Endothelial cell of umbilical vein (primary cell): ENCODE measurements around the gene BTBD18.

Source experiments
- EZH2 ChIP-seq: IDR thresholded peaks from 2 replicates; pipeline ENCODE4 v1.6.1; 2012; ENCODE audit warnings: borderline replicate concordance, low read depth, mild to moderate bottlenecking, moderate library complexity, low read length, inconsistent platforms; ENCODE audit not compliant: severe bottlenecking
- POLR2AphosphoS5 ChIP-seq: IDR thresholded peaks from 2 replicates; pipeline ENCODE4 v1.6.1; 2012; ENCODE audit warnings: low read depth, mild to moderate bottlenecking, control low read depth, low read length, moderate library complexity; ENCODE audit not compliant: insufficient read depth
- TF ChIP-seq, protein P1 (sequence below), 2 donors: IDR thresholded peaks; 1 replicate in 1 of 2; 2 replicates in 1 of 2; pipeline ENCODE4 v1.5.1; 2011; ENCODE audit warnings: low read length in 2 of 2, mild to moderate bottlenecking in 2 of 2, moderate library complexity in 2 of 2, control low read depth in 1 of 2, inconsistent platforms in 1 of 2, low read depth in 1 of 2; ENCODE audit not compliant: insufficient read depth in 1 of 2; ENCODE audit errors: extremely low read depth in 1 of 2
- TF ChIP-seq, protein P2 (sequence below): IDR thresholded peaks from 2 replicates; pipeline ENCODE4 v1.6.1; 2011; ENCODE audit not compliant: insufficient read depth, insufficient read length

DNA sequence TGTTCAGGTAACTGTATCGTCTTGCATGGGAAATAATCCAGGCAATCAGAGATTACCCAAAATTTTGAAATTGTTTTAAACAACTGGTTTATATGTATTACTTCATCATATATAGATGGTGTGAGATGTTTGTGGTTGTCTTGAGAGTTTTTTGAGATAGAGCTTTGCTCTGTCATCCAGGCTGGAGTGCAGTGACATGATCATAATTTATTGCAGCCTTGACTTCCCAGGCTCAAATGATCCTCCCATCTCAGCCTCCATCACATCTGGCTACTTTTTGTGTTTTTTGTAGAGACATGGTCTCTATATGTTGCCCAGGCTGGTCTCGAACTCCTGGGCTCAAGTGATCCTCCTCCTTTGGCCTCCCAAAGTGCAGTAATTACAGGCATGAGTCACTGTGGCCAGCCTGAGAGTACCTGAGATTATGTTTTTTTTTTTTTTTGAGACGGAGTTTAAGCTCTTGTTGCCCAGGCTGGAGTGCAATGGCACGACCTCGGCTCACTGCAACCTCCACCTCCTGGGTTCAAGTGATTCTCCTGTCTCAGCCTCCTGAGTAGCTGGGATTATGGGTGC is 21.5 kb upstream of the BTBD18 start:
- TF ChIP-seq, protein P1, sequence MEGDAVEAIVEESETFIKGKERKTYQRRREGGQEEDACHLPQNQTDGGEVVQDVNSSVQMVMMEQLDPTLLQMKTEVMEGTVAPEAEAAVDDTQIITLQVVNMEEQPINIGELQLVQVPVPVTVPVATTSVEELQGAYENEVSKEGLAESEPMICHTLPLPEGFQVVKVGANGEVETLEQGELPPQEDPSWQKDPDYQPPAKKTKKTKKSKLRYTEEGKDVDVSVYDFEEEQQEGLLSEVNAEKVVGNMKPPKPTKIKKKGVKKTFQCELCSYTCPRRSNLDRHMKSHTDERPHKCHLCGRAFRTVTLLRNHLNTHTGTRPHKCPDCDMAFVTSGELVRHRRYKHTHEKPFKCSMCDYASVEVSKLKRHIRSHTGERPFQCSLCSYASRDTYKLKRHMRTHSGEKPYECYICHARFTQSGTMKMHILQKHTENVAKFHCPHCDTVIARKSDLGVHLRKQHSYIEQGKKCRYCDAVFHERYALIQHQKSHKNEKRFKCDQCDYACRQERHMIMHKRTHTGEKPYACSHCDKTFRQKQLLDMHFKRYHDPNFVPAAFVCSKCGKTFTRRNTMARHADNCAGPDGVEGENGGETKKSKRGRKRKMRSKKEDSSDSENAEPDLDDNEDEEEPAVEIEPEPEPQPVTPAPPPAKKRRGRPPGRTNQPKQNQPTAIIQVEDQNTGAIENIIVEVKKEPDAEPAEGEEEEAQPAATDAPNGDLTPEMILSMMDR (IDR thresholded peaks at IDR 0.05; ENCODE audit: extremely low read depth in 1 of 2, insufficient read depth in 1 of 2, low read depth in 1 of 2, low read length in 2 of 2) = no peak
- no peak for TF ChIP-seq POLR2AphosphoS5
- TF ChIP-seq, protein P2, sequence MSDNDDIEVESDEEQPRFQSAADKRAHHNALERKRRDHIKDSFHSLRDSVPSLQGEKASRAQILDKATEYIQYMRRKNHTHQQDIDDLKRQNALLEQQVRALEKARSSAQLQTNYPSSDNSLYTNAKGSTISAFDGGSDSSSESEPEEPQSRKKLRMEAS = no peak
- TF ChIP-seq EZH2 = no peak
